C1 segment of cervical spinal cord (tissue), 14 donors: ENCODE measurements around the gene RASA3.
"Not testable (repeated sequence)": the region's sequence is repeated elsewhere in the genome, so short reads cannot be mapped to it uniquely, and the experiment has no call there.

ENCODE experiments used
- DNase-seq, 14 donors: peaks; one replicate each; lab custom pipeline; 2025; lab: John Stamatoyannopoulos, UW

RASA3 gene, protein sequence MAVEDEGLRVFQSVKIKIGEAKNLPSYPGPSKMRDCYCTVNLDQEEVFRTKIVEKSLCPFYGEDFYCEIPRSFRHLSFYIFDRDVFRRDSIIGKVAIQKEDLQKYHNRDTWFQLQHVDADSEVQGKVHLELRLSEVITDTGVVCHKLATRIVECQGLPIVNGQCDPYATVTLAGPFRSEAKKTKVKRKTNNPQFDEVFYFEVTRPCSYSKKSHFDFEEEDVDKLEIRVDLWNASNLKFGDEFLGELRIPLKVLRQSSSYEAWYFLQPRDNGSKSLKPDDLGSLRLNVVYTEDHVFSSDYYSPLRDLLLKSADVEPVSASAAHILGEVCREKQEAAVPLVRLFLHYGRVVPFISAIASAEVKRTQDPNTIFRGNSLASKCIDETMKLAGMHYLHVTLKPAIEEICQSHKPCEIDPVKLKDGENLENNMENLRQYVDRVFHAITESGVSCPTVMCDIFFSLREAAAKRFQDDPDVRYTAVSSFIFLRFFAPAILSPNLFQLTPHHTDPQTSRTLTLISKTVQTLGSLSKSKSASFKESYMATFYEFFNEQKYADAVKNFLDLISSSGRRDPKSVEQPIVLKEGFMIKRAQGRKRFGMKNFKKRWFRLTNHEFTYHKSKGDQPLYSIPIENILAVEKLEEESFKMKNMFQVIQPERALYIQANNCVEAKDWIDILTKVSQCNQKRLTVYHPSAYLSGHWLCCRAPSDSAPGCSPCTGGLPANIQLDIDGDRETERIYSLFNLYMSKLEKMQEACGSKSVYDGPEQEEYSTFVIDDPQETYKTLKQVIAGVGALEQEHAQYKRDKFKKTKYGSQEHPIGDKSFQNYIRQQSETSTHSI

GRCh38 chr13:114132419-114133121 lies at the start of gene RASA3:
RASA3 (minus strand) TSS chr13:114132623; CDS start chr13:114132489, 134 bp downstream.
- peak in 11 of 14 donors; percentile 25 to 85 (median 53) for DNase-seq

- no peak for DNase-seq
These were observed 46.8 kb upstream of the RASA3 start, which contains the start of gene CFAP97D2 for GRCh38 chr13:114179087-114179658. CFAP97D2 (plus strand) TSS chr13:114179257; CDS start chr13:114179331, 74 bp downstream.

- DNase-seq, result no peak
These were observed 45.0 kb upstream of the RASA3 start for GRCh38 chr13:114177245-114178010.

DNA sequence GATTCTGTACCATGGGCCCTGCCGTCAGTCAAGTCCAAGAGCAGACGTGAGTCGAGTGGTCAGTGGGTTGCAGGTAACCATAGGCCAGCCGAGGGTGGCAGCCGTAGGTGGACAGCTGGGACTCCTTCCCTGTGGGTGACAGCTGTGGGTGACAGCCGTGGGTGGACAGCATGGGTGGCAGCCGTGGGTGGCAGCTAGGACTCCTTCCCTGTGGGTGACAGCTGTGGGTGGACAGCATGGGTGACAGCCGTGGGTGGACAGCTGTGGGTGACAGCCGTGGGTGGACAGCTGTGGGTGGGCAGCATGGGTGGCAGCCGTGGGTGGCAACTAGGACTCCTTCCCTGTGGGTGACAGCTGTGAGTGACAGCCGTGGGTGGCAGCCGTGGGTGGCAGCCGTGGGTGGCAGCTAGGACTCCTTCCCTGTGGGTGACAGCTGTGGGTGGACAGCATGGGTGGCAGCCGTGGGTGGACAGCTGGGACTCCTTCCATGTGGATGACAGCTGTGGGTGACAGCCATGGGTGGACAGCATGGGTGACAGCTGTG lies 44.0 kb upstream of the RASA3 start:
- not testable (repeated sequence) for DNase-seq

- DNase-seq, result no peak
These were observed 42.1 kb upstream of the RASA3 start for GRCh38 chr13:114174529-114174961.

DNA sequence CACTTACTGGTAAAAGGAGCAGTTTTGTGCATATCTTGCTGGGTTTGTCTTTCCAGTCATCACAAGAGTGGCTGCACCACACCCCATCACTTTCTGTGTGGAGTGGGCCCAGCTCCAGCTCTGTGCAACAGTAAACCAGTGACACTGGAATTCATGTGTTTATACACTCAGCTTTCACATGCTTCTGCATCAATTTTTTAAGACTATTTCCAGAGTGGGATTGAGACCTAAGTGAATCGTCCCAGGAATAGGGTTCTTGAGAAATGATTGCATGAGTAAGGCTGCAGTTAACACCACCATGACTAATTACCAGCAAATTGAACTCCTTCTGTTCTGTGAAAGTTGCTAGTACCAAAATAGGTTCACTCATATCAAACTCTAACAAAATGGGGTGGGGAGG lies 41.3 kb upstream of the RASA3 start:
- no peak for DNase-seq

GRCh38 chr13:114173272-114173671 lies 40.8 kb upstream of the RASA3 start:
- DNase-seq, result no peak

- DNase-seq, result no peak
These were observed 35.5 kb upstream of the RASA3 start for GRCh38 chr13:114167885-114168284.

DNA sequence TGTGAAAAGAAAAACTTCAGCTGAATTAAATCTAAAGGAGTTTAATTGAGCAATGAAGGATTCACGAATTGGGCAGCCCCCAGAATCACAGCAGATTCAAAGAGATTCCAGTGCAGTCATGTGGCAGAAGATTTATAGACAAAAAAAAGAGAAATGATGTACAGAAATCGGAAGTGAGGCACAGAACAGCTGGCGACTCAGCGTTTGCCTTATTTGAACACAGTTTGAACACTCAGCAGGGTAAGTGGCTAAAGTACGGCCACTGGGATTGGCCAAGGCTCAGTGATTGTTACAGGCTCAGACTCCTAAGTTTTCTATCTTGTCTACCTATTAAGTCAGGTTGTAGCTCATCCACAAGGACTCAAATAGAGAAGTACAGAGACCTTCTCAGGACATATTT lies 35.0 kb upstream of the RASA3 start:
- DNase-seq, result peak in 2 of 14 donors; percentile 20 to 22

DNA sequence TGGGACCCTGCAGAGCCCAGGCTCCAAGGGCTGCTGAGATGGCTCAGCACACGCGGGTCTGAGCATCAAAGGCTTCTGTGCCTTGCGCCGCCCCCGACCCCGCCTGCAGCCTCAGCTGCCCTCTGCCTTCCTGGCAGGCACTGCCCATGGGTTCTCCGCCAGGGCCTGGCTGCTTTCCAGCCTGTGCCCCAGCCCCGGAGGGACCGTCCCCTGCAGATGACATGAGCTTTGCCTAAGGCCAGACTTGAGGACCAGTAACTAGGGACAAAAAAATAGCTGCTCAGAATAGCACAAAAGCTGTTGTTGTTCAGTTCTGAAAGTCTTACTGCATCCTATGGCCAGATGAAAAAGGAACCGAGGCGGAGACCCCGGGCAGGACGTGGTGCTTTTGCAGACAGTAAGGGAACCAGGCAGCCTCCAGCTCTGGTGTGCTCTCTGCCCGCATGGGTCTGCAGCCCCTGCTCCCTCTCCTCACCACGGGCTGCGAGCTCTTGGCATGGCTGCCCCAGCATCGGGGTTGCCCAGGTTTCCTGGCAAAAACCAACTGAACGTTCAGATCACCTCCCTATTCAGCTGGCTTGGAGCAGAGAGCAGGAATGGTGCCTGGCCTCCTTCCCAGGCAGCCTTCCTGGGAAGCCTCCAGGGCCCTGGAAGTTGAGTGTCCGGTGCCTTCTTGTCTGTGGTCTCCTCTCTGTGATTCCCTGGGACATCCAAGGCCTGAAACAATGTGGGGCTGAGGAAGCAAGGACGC lies 34.1 kb upstream of the RASA3 start:
- peak in 13 of 14 donors; percentile 49 to 92 (median 77) for DNase-seq

- no peak for DNase-seq
These were observed 32.4 kb upstream of the RASA3 start for GRCh38 chr13:114164681-114165429.

- no peak for DNase-seq
These were observed 31.6 kb upstream of the RASA3 start for GRCh38 chr13:114164053-114164452.

DNA sequence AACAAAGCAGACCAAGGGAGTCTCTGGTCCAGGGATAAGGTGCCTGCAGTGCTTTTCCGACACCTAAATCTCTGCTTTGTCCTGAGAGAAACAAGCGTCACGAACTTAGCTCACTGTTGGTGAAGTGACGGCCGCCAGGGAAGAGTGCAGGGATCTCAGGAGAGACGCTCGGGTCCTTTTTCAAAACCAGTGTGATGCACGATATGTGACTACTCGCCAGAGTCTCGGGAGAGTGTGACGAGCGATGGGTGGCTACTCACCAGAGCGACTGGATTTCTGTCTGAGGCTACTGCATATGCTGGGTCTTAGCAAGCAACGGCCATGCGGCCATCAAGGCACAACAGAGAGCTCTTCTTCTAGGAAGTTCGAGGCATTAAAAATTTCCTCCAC lies 30.1 kb upstream of the RASA3 start:
- no peak for DNase-seq

DNA sequence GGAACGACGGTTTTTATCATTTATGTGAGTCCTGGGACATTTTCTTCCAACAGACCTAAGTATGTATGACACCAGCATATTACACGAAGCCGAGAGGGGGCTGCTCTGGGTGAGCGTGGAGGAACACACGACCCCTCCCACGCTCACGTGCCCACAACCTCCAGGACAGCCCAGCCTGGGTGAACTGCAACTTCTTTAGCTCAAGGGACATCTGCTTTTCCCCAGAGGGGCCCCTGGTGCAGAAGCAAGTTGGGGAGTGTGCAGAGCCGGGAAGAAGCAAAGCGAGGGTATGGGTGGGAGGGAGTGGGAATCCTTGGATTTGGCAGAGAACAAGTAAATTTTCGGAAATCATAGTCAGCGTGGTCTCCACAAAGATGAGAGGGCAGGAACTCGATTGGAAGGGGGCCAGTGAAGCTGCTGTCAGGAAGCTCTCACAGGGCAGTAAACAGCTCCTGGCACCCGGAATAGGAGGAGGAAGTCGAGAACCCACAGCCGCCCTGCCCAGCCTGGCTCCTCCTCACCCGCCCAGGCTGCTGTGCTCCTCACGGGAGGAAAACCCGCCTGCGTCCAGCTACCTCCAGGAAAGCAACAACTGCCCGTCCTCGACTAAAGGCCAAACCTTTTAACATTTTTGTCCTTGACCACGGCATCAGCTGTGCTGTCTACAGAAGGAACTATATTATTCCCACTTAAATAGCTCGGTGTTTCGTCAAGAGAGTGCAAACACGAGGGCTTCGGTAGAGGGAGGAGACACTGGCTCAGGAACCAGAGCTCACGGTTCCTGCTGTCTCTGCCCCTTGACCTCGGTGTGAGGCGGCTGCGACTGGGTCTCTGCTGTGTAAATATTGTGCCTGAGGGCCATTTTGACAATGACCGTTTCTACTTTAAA lies 29.5 kb upstream of the RASA3 start:
- peak in 7 of 14 donors; percentile 14 to 45 (median 28) for DNase-seq

GRCh38 chr13:114161028-114161556 lies 28.7 kb upstream of the RASA3 start:
- DNase-seq, result no peak

DNA sequence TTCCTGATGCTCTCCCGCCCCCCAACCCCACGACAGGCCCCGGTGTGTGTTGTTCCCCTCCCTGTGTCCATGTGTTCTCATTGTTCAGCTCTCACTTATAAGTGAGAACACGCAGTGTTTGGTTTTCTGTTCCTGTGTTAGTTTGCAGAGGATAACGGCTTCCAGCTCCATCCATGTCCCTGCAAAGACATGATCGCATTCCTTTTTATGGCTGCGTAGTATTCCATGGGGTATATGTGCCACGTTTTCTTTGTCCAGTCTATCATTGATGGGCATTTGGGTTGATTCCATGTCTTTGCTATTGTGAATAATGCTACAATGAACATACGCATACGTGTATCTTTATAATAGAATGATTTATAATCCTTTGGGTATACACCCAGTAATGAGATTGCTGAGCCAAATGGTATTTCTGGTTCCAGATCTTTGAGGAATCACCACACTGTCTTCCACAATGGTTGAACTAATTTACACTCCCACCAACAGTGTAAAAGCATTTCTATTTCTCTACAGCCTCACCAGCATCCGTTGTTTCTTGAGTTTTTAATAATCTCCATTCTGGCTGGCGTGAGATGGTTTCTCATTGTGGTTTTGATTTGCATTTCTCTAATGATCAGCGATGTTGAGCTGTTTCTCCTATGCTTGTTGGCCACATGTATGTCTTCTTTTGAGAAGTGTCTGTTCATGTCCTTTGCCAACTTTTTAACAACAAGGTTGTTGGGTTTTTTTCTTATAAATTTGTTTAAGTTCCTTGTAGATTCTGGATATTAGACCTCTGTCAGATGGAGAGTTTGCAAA lies 26.6 kb upstream of the RASA3 start:
- DNase-seq, result not testable (repeated sequence)
